ENCODE data around the gene LSG1.

Gene LSG1

DNA sequence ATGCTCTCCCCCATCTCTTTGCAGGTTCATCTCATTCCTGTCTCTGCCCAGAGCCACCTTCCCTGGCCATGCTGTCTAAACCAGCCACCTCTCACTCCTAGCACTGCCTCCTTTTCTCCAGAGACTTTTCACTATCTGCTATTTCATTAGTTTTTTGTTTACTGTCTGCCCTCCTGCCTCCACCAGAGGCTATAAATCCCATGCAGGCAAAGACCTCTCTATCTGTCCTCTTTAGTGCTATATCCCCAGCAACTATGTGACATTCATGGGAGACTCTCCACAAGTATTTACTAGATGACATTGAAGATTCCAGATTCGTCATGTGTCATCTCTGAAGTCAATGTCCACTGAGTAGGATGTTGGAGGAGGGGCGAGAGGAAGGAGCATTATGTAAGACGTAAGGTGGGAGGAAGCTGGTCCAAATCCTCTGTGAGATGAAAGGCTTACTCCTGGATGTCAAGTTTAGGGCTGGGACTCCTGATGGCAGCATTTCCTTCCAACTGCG lies 10.2 kb upstream of the LSG1 start:
- TF ChIP-seq, protein P1, sequence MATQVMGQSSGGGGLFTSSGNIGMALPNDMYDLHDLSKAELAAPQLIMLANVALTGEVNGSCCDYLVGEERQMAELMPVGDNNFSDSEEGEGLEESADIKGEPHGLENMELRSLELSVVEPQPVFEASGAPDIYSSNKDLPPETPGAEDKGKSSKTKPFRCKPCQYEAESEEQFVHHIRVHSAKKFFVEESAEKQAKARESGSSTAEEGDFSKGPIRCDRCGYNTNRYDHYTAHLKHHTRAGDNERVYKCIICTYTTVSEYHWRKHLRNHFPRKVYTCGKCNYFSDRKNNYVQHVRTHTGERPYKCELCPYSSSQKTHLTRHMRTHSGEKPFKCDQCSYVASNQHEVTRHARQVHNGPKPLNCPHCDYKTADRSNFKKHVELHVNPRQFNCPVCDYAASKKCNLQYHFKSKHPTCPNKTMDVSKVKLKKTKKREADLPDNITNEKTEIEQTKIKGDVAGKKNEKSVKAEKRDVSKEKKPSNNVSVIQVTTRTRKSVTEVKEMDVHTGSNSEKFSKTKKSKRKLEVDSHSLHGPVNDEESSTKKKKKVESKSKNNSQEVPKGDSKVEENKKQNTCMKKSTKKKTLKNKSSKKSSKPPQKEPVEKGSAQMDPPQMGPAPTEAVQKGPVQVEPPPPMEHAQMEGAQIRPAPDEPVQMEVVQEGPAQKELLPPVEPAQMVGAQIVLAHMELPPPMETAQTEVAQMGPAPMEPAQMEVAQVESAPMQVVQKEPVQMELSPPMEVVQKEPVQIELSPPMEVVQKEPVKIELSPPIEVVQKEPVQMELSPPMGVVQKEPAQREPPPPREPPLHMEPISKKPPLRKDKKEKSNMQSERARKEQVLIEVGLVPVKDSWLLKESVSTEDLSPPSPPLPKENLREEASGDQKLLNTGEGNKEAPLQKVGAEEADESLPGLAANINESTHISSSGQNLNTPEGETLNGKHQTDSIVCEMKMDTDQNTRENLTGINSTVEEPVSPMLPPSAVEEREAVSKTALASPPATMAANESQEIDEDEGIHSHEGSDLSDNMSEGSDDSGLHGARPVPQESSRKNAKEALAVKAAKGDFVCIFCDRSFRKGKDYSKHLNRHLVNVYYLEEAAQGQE (IDR thresholded peaks at IDR 0.05; ENCODE audit: insufficient read depth in 1 of 2, low read depth in 2 of 2, low read length in 2 of 2) = no peak
- no peak for TF ChIP-seq SIN3A (IDR thresholded peaks at IDR 0.05; ENCODE audit: borderline replicate concordance, insufficient read depth, low read length)
- no peak for TF ChIP-seq TAF1 (IDR thresholded peaks at IDR 0.05; ENCODE audit: borderline replicate concordance, insufficient read depth, low read length)
- TF ChIP-seq POLR2AphosphoS5 (IDR thresholded peaks at IDR 0.05; ENCODE audit: low read depth, low read length) = no peak
- no peak for TF ChIP-seq FOXP2 (optimal IDR thresholded peaks at IDR 0.05; ENCODE audit: borderline replicate concordance, extremely low read depth, extremely low read length, insufficient read depth)

DNA sequence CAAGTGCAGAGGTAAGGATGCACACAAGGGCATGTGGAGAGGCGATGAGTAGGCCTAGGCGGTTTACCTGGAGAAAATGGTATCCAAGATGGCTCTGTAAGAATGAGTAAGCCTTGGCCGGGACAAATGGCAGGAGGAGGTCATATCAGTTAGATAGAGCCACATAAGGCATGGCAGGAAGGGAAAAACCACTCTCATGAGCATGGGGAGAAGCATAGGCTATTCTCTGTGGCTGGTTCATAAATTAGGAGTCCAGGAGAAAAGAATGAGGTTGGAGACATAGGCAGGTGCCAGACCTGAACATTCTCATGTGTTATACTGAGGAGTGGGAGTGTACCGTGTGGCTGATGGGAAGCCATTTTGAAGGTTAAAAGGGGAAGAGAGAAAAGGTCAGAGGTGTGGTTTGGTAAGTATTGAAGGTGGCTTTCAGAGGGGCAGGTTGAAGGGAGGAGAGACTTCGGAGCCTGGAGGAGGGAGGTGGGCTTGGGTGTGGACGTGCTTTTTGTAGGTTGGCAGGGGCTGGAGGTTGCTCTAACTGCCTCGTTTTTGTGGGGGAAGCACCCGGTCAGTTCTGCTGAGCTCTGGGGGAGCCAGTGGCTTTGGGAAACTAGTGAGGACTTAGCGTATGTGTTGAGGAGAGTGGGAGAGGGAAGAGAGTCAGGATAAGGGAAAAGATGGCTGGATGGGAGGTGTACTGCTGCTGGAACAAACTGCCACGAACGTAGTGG lies 9.1 kb upstream of the LSG1 start:
- TF ChIP-seq, protein P1 (IDR thresholded peaks at IDR 0.05; ENCODE audit: insufficient read depth in 1 of 2, low read depth in 2 of 2, low read length in 2 of 2) = no peak
- TF ChIP-seq POLR2AphosphoS5 (IDR thresholded peaks at IDR 0.05; ENCODE audit: low read depth, low read length) = no peak
- no peak for TF ChIP-seq FOXP2 (optimal IDR thresholded peaks at IDR 0.05; ENCODE audit: borderline replicate concordance, extremely low read depth, extremely low read length, insufficient read depth)
- no peak for TF ChIP-seq TAF1 (IDR thresholded peaks at IDR 0.05; ENCODE audit: borderline replicate concordance, insufficient read depth, low read length)
- TF ChIP-seq SIN3A (IDR thresholded peaks at IDR 0.05; ENCODE audit: borderline replicate concordance, insufficient read depth, low read length) = no peak

DNA sequence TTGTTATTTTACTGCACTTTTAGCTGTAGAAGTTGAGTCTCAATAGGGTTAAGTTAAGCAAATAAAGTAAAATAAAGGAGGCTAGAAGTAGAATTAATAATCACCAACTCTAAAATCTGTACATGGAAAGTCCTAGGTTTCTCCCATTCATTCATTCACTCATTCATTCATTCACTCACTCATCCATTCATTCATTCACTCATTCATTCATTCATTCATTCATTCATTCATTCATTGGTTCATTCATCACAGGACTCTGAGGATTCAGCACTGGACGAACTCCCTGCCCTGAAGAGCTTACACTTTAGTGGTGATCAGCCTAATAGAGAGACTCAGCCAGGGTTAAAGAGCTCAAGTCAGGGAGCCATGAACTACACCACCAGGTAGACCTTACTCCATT lies 4.5 kb upstream of the LSG1 start:
- TF ChIP-seq, protein P1 (IDR thresholded peaks at IDR 0.05; ENCODE audit: insufficient read depth in 1 of 2, low read depth in 2 of 2, low read length in 2 of 2) = no peak
- TF ChIP-seq POLR2AphosphoS5 (IDR thresholded peaks at IDR 0.05; ENCODE audit: low read depth, low read length) = no peak
- TF ChIP-seq SIN3A (IDR thresholded peaks at IDR 0.05; ENCODE audit: borderline replicate concordance, insufficient read depth, low read length) = no peak
- TF ChIP-seq TAF1 (IDR thresholded peaks at IDR 0.05; ENCODE audit: borderline replicate concordance, insufficient read depth, low read length) = no peak
- no peak for TF ChIP-seq FOXP2 (optimal IDR thresholded peaks at IDR 0.05; ENCODE audit: borderline replicate concordance, extremely low read depth, extremely low read length, insufficient read depth)

DNA sequence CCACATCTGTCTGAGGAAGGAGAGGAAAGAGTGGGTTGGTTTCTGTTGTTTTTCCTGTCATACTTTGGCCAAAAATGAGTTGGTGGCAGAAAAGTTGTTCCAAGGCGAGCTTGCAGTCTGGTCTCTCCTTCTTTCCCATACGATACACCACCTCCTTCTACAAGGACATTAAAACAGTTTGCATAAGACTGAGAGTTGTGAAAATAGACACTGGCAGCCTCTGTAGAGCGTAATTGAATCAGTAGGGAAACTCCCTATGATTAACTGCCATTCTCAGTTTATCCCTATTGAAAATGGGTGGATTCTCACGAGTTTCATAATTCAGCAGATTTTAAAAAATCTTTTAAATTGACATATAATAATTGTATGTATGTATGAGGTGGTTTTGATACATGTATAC lies 3.7 kb upstream of the LSG1 start:
- no peak for TF ChIP-seq SIN3A (IDR thresholded peaks at IDR 0.05; ENCODE audit: borderline replicate concordance, insufficient read depth, low read length)

DNA sequence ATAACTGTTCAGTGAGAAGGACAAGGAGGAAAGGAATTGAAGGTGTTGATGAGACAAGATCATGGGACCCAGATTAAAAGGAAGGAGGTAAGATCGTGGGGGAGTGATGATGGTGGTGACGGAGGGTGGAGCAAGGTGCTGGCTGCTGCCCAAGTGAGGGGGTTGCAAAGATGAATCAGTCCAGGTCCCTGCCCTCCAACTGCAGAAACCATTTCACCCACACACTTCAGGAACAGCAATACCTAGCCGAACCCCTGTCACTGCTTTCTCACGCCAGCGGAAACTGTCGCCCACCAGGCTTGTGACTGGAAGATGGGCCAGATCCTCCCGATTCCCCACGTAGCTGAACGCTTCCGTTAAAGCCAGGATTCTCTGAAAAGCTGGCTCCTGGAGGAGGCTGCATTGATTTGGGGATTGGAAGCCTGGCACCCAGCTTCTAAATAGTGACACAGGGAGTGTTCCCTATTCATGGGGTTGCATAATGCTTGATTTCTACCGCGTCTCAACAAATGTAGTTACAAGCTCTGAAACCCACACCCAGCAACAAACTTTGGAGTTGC lies 3.2 kb upstream of the LSG1 start:
- TF ChIP-seq, protein P1 (IDR thresholded peaks at IDR 0.05; ENCODE audit: insufficient read depth in 1 of 2, low read depth in 2 of 2, low read length in 2 of 2) = no peak
- TF ChIP-seq FOXP2 (optimal IDR thresholded peaks at IDR 0.05; ENCODE audit: borderline replicate concordance, extremely low read depth, extremely low read length, insufficient read depth) (no peak), TAF1 (IDR thresholded peaks at IDR 0.05; ENCODE audit: borderline replicate concordance, insufficient read depth, low read length) (no peak), SIN3A (IDR thresholded peaks at IDR 0.05; ENCODE audit: borderline replicate concordance, insufficient read depth, low read length) (no peak), POLR2AphosphoS5 (IDR thresholded peaks at IDR 0.05; ENCODE audit: low read depth, low read length) (no peak)

Measured in PFSK-1 (cell line).